OCI-M2 (cell line): ENCODE results near the gene CD163.
"Not testable (repeated sequence)": the region's sequence is repeated elsewhere in the genome, so short reads cannot be mapped to it uniquely, and the experiment has no call there.

Source experiments
- DNase-seq: peaks from one replicate; lab custom pipeline; 2025; ENCODE audit not compliant: unreplicated experiment; lab: John Stamatoyannopoulos, UW

Gene CD163

GRCh38 chr12:7503686-7504415, at the start of gene CD163:
Gene CD163 (minus strand): TSS chr12:7503777. CDS start chr12:7503690, 87 bp downstream.
- no peak for DNase-seq

DNA sequence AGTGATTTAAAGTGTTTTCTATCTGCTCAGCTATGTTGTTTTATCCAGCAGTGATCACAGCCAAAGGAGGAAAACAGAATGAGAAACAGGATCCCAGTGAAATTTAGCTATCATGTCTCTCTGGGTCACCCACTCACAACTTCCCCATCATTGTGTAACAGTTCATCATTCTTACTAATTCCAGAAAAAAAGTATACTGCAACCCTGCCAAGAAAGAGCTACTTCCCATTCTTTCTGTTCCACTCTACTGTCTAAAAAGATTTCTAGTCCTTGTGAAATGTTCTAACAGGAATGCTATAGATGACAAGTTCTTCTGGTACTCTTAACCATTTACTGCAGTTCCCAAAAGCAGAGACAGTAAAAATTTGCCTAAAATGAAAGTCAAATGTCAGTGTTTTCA, 39.2 kb upstream of the CD163 start:
- DNase-seq: no peak

- DNase-seq: no peak
Measured at GRCh38 chr12:7542046-7542445, 38.5 kb upstream of the CD163 start.

- no peak for DNase-seq
Measured at GRCh38 chr12:7514416-7514815, 10.8 kb upstream of the CD163 start.

- no peak for DNase-seq
Measured at GRCh38 chr12:7512553-7512952, 9.0 kb upstream of the CD163 start.

DNA sequence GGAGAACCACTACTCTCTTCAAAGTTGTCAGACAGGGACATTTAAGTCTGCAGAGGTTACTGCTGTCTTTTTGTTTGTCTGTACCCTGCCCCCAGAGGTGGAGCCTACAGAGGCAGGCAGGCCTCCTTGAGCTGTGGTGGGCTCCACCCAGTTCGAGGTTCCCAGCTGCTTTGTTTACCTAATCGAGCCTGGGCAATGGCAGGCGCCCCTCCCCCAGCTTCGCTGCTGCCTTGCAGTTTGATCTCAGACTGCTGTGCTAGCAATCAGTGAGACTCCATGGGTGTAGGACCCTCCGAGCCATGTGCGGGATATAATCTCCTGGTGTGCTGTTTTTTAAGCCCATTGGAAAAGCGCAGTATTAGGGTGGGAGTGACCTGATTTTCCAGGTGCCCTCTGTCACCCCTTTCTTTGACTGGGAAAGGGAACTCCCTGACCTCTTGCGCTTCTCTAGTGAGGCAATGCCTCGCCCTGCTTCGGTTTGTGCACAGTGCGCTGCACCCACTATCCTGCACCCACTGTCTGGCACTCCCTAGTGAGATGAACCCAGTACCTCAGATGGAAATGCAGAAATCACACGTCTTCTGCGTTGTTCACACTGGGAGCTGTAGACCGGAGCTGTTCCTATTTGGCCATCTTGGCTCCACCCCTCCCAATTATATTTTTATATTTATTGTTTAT, 6.4 kb upstream of the CD163 start:
- not testable (repeated sequence) for DNase-seq

- DNase-seq: no peak
Measured at GRCh38 chr12:7502612-7503011, 965 bp downstream of the CD163 start.

GRCh38 chr12:7501031-7501588, 2.5 kb downstream of the CD163 start:
- no peak for DNase-seq

DNA sequence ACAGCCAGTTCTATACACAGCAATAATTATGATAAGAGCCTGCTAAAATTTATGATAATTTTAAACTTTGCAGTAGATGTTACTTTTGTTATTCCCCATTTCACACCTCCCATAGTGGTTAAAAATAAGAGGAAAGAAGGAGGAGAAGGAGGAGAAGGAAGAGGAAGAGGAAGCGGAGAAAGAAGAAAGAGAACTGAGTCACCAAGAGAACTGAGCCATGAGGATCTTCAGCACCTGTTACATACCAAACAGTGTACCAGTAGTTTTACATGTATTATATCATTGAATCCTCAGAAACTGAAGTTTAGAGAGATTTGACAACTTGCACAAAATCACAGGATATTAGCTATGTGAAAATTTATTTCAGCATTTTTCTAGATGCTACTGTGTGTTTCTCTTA, 3.9 kb downstream of the CD163 start:
- DNase-seq: no peak

DNA sequence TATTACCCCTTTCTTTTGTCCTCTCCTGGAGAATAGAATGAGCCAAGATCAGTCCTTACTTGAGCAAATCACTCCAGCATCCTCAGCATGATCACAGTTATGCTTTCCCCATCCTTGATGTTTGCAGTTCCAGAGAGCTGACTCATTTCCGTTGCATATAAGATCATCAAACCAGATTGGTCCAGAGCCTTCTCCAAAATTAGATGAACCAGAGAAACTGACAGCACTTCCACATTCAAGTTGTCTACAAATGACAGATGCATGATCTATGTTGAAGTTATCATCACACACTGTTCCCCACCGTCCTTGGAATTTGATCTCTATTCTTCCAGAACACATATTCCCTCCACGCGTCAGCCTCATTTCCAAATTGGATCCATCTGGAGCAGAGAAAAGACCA, 4.8 kb downstream of the CD163 start:
- no peak for DNase-seq

GRCh38 chr12:7497661-7498060, 5.9 kb downstream of the CD163 start:
- no peak for DNase-seq

- DNase-seq: no peak
Measured at GRCh38 chr12:7496451-7496850, 7.1 kb downstream of the CD163 start.

DNA sequence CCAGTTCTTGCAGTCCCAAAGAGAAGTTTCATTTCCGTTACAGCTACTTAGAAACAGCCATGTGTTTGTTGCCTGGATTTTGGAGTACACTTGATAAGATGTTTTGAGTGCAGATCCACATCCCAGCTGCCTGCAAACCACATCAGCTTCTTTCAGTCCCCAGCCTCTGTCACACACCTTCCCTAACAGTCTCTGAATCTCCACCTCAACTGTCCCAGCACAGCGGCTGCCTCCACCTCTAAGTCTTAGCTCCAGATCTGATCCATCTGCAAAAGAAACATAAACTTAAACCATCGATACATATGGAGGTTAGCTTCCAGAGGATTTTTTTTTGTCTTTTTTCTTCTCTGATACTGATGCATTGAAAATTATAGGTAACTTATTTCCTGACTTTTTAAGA, 8.4 kb downstream of the CD163 start:
- DNase-seq: no peak

DNA sequence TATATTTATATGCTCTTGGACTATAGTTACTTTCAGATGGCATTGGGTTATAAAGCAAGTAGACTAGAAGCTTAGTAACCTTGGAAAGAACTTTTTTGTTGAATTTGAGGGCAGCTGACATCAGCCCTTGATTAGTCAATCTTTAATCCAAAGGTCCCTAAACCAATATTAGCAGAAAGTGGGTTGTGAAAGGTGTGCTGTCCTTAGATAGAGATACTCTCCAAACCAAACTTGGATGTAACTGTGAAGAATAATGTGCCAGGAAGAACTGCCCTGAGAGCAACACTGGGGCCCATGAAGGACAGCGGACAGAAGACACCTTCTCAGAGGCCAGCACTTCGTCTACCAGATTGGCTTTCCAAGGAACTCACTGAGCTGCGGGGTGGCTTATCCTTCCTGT, 10.6 kb downstream of the CD163 start:
- no peak for DNase-seq

- no peak for DNase-seq
Measured at GRCh38 chr12:7486512-7486911, 17.1 kb downstream of the CD163 start.

DNA sequence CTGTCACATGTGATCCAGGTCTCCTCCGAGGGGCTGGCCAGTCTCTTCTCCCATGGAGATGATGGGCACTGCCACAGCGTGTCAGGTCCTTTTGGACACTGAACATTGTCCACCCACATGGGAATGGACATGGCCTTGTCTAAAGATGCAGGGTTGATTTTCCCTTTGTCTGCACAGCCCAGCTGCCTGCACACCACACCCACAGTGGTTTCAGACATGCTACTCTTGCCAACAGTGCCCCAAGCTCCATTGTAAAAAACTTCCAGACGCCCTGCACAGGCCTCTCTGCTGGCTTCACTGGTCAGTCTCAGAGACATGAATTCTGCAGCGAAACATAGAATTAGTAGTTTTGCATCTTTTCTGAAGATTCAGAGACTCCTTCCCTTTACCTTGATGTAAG, 18.5 kb downstream of the CD163 start:
- no peak for DNase-seq

GRCh38 chr12:7483343-7483742, 20.2 kb downstream of the CD163 start:
- no peak for DNase-seq

DNA sequence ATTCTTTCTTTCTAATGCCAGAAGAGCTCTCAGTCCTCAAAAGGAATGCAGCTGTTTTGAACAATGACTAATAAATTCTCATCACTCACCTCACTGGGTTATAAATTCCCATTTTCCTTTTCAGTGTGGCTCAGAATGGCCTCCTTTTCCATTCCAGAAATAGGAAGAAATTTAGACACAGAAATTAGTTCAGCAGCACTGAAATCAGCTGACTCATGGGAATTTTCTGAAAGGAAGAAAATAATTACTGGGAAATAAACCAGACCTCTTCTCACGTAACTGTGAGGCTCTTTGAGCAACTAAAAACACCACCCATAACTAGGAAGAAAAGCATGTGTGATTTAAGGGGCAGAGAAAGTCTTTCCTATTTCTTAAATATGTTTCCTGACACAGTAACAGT, 23.8 kb downstream of the CD163 start:
- DNase-seq: no peak

- DNase-seq: no peak
Measured at GRCh38 chr12:7472060-7472459, 31.5 kb downstream of the CD163 start.

DNA sequence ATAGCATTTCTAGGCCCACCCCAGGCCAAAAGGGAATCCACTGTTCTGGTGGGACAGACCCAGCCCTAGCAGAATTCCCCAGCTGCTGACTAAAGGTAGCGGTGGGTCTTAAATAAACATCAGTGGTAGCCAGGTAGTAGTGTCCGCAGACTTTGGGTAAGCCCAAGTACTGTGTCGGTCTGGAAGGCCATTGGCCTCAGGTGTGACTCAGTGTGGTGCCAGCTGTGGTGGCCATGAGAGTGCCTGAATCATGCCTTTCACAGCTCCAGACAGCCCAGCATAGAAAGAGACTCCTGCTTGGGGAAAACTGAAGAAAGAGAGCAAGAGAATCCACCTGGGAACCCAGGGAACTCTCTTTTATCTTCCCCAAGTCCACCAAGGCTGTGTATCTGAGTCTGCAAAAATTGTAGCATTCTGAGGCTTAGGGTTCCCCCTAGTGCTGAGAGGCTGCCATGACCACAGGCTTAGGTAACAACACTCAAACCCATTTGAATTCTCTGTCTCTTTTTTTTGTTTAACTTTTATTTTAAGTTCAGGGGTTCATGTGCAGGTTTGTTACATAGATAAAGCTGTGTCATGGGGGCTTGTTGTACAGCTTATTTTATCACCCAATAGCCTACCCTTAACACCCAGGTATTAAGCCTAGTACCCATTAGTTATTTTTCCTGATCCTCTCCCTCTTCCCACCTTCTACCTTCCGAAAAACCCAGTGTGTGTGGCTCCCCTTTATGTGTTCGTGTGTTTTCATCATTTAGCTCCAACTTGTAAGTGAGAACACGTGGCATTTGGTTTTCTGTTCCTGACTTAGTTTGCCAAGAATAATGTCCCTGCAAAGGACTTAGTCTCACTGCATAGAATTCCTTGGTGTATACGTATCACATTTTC, 43.0 kb downstream of the CD163 start:
- no peak for DNase-seq

- no peak for DNase-seq
Measured at GRCh38 chr12:7459973-7460372, 43.6 kb downstream of the CD163 start.
